T-helper 9 cell (primary cell): ENCODE data around the gene ACTL10.
"Not testable (repeated sequence)": the region's sequence is repeated elsewhere in the genome, so short reads cannot be mapped to it uniquely, and the experiment has no call there.

ENCODE experiments used
- DNase-seq: peaks from one replicate; pipeline ENCODE4 v3.0.0-alpha.2; 2020

Gene ACTL10

GRCh38 chr20:33700696-33701441, 34.1 kb downstream of the ACTL10 start:
- DNase-seq = not testable (repeated sequence)

- DNase-seq = no peak
Observed at GRCh38 chr20:33701629-33702450, 35.1 kb downstream of the ACTL10 start.

- DNase-seq = no peak
Observed at GRCh38 chr20:33702861-33703260, 36.1 kb downstream of the ACTL10 start.

- DNase-seq = no peak
Observed at GRCh38 chr20:33703498-33704137, 36.9 kb downstream of the ACTL10 start.

GRCh38 chr20:33704197-33704924, 37.6 kb downstream of the ACTL10 start:
- DNase-seq = no peak

GRCh38 chr20:33707668-33708067, 40.9 kb downstream of the ACTL10 start:
- no peak for DNase-seq

GRCh38 chr20:33709398-33709797, 42.7 kb downstream of the ACTL10 start:
- no peak for DNase-seq

GRCh38 chr20:33709905-33710541, 43.3 kb downstream of the ACTL10 start:
- no peak for DNase-seq

GRCh38 chr20:33710681-33711445, 44.1 kb downstream of the ACTL10 start:
- DNase-seq = no peak

GRCh38 chr20:33711446-33711738, 44.6 kb downstream of the ACTL10 start:
- no peak for DNase-seq

GRCh38 chr20:33713865-33714367, 47.2 kb downstream of the ACTL10 start:
- DNase-seq = no peak

GRCh38 chr20:33716498-33716897, 49.8 kb downstream of the ACTL10 start:
- DNase-seq = no peak
